Psoas muscle (tissue), 8 donors: Measurements from ENCODE around the gene HPS4. TPM values are rescaled to one million over a fixed set of nuclear protein-coding genes. Genes with fewer than 3 reads are reported as not detected.

Experiments used
- ATAC-seq, 4 donors: fragments of 200-7000 bp; cut with Tn5 transposase; one replicate each; pipeline ENCODE4 v1.9.1; 2020; ENCODE audit warnings: moderate library complexity in 3 of 4, mild to moderate bottlenecking in 2 of 4
- DNase-seq, 2 donors: peaks; one replicate each; pipeline ENCODE4 v3.0.0-alpha.2; 2020
- H3K27ac ChIP-seq: fragments of 200-600 bp; one replicate; pipeline ENCODE4 v1.8.0; 2022
- H3K27me3 ChIP-seq, 3 donors: fragments of 200-600 bp in 1 of 3; one replicate each; pipeline versions ENCODE4 v1.6.1 to v1.8.0; 2013 to 2022; ENCODE audit warnings: low read length in 2 of 3, mild to moderate bottlenecking in 2 of 3, moderate library complexity in 1 of 3; ENCODE audit not compliant: insufficient read depth in 3 of 3
- H3K36me3 ChIP-seq, 2 donors: fragments of 200-600 bp in 1 of 2; one replicate each; pipeline versions ENCODE4 v1.6.1 to v1.8.0; 2013 to 2022; ENCODE audit warnings: low read depth in 1 of 2, mild to moderate bottlenecking in 1 of 2, moderate library complexity in 1 of 2; ENCODE audit not compliant: insufficient read depth in 1 of 2
- H3K4me1 ChIP-seq: fragments of 200-600 bp; one replicate; pipeline ENCODE4 v1.8.0; 2022
- H3K4me3 ChIP-seq: fragments of 200-600 bp; one replicate; pipeline ENCODE4 v1.8.0; 2022; ENCODE audit warnings: mild to moderate bottlenecking
- H3K9me3 ChIP-seq: fragments of 200-600 bp; one replicate; pipeline ENCODE4 v1.8.0; 2022
- WGBS, 3 donors: extraction: QIAGEN DNeasy Blood & Tissue Kit; methylation state at CpG; one replicate each; pipeline versions ENCODE4 v1.1.6 to v1.1.7; 2013; 5-methylcytosine and 5-hydroxymethylcytosine counted together
- intact Hi-C, 2 donors: fragments of 100-400 bp; cut with DNase I; formaldehyde crosslinking; loops; one replicate each; pipeline versions ENCODE4 v1.11.0 to v1.14.2; 2022
- polyA plus RNA-seq, 3 donors: library from polyadenylated mRNA; stranded (reverse); fragments of 200-250 nt; gene quantifications; one replicate each; pipeline ENCODE4 v1.2.3, GENCODE V29; 2013
- total RNA-seq, 4 donors: library from RNA; stranded (reverse); fragmentation: NEBNext Ultra II Directional in 2 of 4; extraction: Animal tissue kit (Norgen Biotek cat#: 25700) in 2 of 4; gene quantifications; one replicate each; pipeline versions ENCODE4 v1.2.1 to v1.2.4, GENCODE V29; 2021 to 2023
- TF ChIP-seq, protein P1 (sequence below): fragments of 200-600 bp; IDR thresholded peaks from one replicate; pipeline ENCODE4 v1.8.0; 2022; ENCODE audit warnings: antibody characterized with exemption
- donor health status: healthy with polysubstance abuse.
- donor health status: DM: no; HTN: no; CAD: no; lungs with moderate emphysema.
- donor health status: Bipolar disorder and iron deficiency.
- donor health status: healthy.
- donor health status: DM: yes; HTN: yes; CAD: no.
- donor health status: DM: no; HTN: no; CAD: no.
- donor health status: DM: no; HTN: no; CAD: no.
- donor health status: DM: yes; HTN: yes; CAD: no.

Gene HPS4
- total and polyA plus RNA-seq, 7 donors = 5.8 to 13.9 (median 10.1) TPM

DNA sequence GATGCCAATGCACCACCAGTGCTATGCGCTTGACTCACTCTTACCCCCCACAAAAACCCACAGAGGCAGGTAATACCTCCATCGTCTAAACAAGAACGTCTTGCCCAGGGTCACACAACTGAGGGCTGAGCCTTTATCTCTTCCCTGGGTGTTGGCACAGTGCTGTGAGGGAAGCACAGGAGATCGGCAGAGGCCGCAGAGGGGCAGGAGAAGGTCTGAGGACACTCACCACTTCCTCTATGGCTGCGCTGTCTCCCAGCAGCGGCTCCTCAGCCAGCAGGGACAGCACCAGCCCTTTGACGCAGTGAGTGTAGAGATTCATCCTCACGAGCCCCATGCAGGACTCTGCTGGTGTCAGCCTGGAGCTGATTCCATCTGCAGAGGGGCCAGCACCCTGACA is 19.9 kb downstream of the HPS4 start:
- 78 to 84% (median 83%) methylated on average over 9 of the region's 9 CpGs for WGBS, 3 donors
- Histone ChIP-seq H3K4me3 (no peak overlapping the region), H3K4me1 (no peaks in the 10 kb centered on the region), H3K27ac (no peak overlapping the region), H3K36me3 (peaks cover 0 to 96% of the 10 kb centered on the region in 2 donors), H3K9me3 (no peaks in the 10 kb centered on the region), H3K27me3 (no peaks in the 10 kb centered on the region)
- TF ChIP-seq, protein P1, sequence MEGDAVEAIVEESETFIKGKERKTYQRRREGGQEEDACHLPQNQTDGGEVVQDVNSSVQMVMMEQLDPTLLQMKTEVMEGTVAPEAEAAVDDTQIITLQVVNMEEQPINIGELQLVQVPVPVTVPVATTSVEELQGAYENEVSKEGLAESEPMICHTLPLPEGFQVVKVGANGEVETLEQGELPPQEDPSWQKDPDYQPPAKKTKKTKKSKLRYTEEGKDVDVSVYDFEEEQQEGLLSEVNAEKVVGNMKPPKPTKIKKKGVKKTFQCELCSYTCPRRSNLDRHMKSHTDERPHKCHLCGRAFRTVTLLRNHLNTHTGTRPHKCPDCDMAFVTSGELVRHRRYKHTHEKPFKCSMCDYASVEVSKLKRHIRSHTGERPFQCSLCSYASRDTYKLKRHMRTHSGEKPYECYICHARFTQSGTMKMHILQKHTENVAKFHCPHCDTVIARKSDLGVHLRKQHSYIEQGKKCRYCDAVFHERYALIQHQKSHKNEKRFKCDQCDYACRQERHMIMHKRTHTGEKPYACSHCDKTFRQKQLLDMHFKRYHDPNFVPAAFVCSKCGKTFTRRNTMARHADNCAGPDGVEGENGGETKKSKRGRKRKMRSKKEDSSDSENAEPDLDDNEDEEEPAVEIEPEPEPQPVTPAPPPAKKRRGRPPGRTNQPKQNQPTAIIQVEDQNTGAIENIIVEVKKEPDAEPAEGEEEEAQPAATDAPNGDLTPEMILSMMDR = no peak
- intact Hi-C loops = loop anchor here in 1 of 2 donors (5.0 kb wide), 1 partner anchor 101 kb away; no protein-coding TSS in a partner anchor
- DNase-seq (no peak), ATAC-seq (no peak)

DNA sequence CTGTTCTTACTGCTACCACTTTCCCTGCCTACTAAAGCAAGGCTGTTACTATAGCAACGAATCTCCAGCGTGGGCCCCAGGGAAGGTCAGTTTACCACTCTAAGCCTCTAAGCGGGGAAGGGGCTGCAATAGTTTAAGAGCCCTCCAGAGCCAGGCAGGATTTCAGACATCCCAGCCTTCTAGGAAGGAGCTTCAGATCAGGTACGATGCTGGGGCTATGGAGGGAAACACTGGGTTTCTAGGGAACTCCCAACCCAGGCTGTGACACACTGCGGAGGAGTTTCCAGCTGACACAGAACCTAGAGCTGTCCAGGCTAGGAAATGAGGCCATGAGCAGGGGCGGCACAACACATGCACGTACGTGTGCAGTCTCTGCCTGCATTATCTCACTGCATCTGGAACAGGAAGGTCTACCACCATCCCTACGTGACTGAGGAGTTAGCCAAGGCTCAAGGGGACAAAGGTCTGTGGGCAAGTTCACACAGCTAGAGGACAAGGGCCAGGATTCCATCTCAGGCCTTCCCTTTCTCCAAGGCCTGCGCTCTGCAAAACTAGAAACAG is 20.4 kb downstream of the HPS4 start:
- Histone ChIP-seq H3K4me1 (no peaks in the 10 kb centered on the region), H3K9me3 (no peaks in the 10 kb centered on the region), H3K36me3 (peaks cover 2 to 94% of the 10 kb centered on the region in 2 donors), H3K27me3 (no peaks in the 10 kb centered on the region), H3K4me3 (no peak overlapping the region), H3K27ac (no peak overlapping the region)
- DNase-seq = no peak
- intact Hi-C loops = loop anchor here in 1 of 2 donors (5.0 kb wide), 1 partner anchor 101 kb away; no protein-coding TSS in a partner anchor
- ATAC-seq = no peak
- 75 to 79% (median 78%) methylated on average over 10 of the region's 10 CpGs for WGBS, 3 donors
- TF ChIP-seq, protein P1 = no peak

DNA sequence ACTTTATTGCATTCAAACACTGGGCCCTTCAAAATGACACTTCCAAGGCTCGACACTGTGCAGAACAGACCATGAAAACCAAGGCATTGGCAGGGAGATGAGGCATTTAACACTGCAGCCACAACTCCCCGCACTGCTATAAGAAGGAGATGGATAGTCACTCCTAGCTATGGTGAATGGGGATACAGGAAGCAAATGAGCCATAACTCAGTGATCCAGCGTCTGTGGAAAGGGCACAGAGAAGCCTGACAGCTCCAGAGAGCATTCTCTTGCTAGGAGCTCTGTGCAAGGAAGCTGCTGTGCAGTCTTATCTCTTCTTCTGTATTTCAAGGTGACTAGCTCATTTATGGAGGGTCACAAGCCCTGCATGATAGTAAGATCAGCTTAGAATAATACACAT is 20.9 kb downstream of the HPS4 start:
- WGBS, 3 donors = 91 to 95% (median 92%) methylated on average over 3 of the region's 3 CpGs
- TF ChIP-seq, protein P1 = no peak
- no peaks in the 10 kb centered on the region for H3K27me3 ChIP-seq
- H3K4me3 ChIP-seq = no peak overlapping the region
- no peaks in the 10 kb centered on the region for H3K9me3 ChIP-seq
- intact Hi-C loops = loop anchor here in 1 of 2 donors (5.0 kb wide), 1 partner anchor 100 kb away; no protein-coding TSS in a partner anchor
- H3K27ac ChIP-seq = no peak overlapping the region
- DNase-seq (no peak), ATAC-seq (no peak)
- peaks cover 2 to 94% of the 10 kb centered on the region in 2 donors for H3K36me3 ChIP-seq
- no peaks in the 10 kb centered on the region for H3K4me1 ChIP-seq

DNA sequence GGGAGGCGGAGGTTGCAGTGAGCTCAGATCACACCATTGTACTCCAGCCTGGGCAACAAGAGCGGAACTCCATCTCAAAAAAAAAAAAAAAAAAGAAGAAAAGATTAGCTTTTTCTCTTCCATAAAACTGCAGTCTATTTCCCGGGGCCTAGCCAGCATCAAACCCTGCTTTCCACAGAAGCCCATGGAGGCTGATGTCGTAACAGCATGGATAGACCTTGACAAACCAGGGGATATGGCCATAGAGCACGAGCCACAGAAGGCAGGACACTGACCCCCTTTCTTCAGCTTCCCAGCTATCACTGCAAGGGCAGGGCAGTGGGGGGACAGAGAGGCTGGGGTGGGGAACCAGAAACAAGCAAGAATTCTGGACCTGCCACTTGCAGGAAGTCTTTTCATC is 21.5 kb downstream of the HPS4 start:
- Histone ChIP-seq H3K4me1 (no peaks in the 10 kb centered on the region), H3K27me3 (no peaks in the 10 kb centered on the region), H3K27ac (no peak overlapping the region), H3K36me3 (peaks cover 2 to 94% of the 10 kb centered on the region in 2 donors), H3K4me3 (no peak overlapping the region), H3K9me3 (no peaks in the 10 kb centered on the region)
- no peak for ATAC-seq
- 91 to 97% (median 95%) methylated on average over 5 of the region's 5 CpGs for WGBS, 3 donors
- intact Hi-C loops = loop anchor here in 1 of 2 donors (5.0 kb wide), 1 partner anchor 100 kb away; no protein-coding TSS in a partner anchor
- TF ChIP-seq, protein P1 = no peak
- no peak for DNase-seq
